Esophagus muscularis mucosa (tissue), 4 donors: ENCODE results near the gene TRIM67. TPM values are rescaled to one million over a fixed set of nuclear protein-coding genes. Genes with fewer than 3 reads are reported as not detected.

ENCODE experiments used
- DNase-seq: peaks from one replicate; pipeline ENCODE4 v3.0.0-alpha.2; 2017; ENCODE audit errors: extremely low spot score
- H3K27ac ChIP-seq, 4 donors: fragments of 200-600 bp; sonication (generic); replicated peaks in 1 of 4; 1 replicate in 3 of 4; 2 replicates in 1 of 4; pipeline ENCODE4 v1.5.1; 2016 to 2019; ENCODE audit warnings: mild to moderate bottlenecking in 1 of 4
- H3K27me3 ChIP-seq, 4 donors: fragments of 200-600 bp; sonication (generic); one replicate each; pipeline versions ENCODE4 v1.5.1 to v1.6.0; 2016 to 2019
- H3K36me3 ChIP-seq, 4 donors: fragments of 200-600 bp; sonication (generic); one replicate each; pipeline ENCODE4 v1.5.1; 2016 to 2019
- H3K4me1 ChIP-seq, 4 donors: fragments of 200-600 bp; sonication (generic); one replicate each; pipeline ENCODE4 v1.5.1; 2016 to 2019
- H3K4me3 ChIP-seq, 4 donors: fragments of 200-600 bp; sonication (generic); 1 replicate in 2 of 4; 2 replicates in 2 of 4; pipeline ENCODE4 v1.5.1; 2016 to 2019; ENCODE audit warnings: mild to moderate bottlenecking in 4 of 4, moderate library complexity in 1 of 4
- H3K9me3 ChIP-seq, 4 donors: fragments of 200-600 bp; sonication (generic); 1 replicate in 3 of 4; 2 replicates in 1 of 4; pipeline ENCODE4 v1.5.1; 2016 to 2019
- EP300 ChIP-seq: sonication (generic); formaldehyde crosslinking; IDR thresholded peaks from one replicate; pipeline ENCODE4 v1.6.1; 2017; ENCODE audit warnings: antibody characterized with exemption
- POLR2A ChIP-seq: fragments of 450-650 bp; IDR thresholded peaks from one replicate; pipeline ENCODE4 v1.6.1; 2017; ENCODE audit warnings: antibody characterized with exemption, moderate library complexity, mild to moderate bottlenecking, low read depth
- POLR2AphosphoS5 ChIP-seq, 2 donors: sonication (generic); formaldehyde crosslinking; IDR thresholded peaks; one replicate each; pipeline ENCODE4 v1.6.1; 2017; ENCODE audit warnings: antibody characterized with exemption in 2 of 2
- WGBS: methylation state at CpG from one replicate; pipeline ENCODE4 v1.1.5; 2018; 5-methylcytosine and 5-hydroxymethylcytosine counted together
- intact Hi-C: fragments of 100-400 bp; cut with DNase I; formaldehyde crosslinking; loops from one replicate; pipeline ENCODE4 v1.15.1; 2023
- total RNA-seq, 4 donors: library from RNA; depleted of rRNA; stranded (reverse); fragments of >200 nt; gene quantifications; one replicate each; pipeline versions ENCODE4 v1.1.0 to v1.2.1, GENCODE V29; 2016
- TF ChIP-seq, protein P1 (sequence below), 3 experiments: fragments of 200-600 bp in 2 of 3; fragments of 450-650 bp in 1 of 3; sonication (generic) in 2 of 3; IDR thresholded peaks; one replicate each; pipeline ENCODE4 v1.5.1; 2017 to 2019; ENCODE audit warnings: antibody characterized with exemption in 3 of 3, mild to moderate bottlenecking in 2 of 3, moderate library complexity in 1 of 3

TRIM67 gene
- total RNA-seq, 4 donors from 2014 or later = under 0.01 to 0.42 (median 0.13) TPM; not detected in 1

- H3K27ac ChIP-seq = no peak overlapping the region
- intact Hi-C loops = no loop called here
- peaks cover 0 to 6% (median 0%) of the 10 kb centered on the region in 4 donors for H3K9me3 ChIP-seq
- WGBS = 96% methylated on average over 9 of the region's 10 CpGs
- no peaks in the 10 kb centered on the region for H3K36me3 ChIP-seq
- TF ChIP-seq, protein P1, sequence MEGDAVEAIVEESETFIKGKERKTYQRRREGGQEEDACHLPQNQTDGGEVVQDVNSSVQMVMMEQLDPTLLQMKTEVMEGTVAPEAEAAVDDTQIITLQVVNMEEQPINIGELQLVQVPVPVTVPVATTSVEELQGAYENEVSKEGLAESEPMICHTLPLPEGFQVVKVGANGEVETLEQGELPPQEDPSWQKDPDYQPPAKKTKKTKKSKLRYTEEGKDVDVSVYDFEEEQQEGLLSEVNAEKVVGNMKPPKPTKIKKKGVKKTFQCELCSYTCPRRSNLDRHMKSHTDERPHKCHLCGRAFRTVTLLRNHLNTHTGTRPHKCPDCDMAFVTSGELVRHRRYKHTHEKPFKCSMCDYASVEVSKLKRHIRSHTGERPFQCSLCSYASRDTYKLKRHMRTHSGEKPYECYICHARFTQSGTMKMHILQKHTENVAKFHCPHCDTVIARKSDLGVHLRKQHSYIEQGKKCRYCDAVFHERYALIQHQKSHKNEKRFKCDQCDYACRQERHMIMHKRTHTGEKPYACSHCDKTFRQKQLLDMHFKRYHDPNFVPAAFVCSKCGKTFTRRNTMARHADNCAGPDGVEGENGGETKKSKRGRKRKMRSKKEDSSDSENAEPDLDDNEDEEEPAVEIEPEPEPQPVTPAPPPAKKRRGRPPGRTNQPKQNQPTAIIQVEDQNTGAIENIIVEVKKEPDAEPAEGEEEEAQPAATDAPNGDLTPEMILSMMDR (IDR thresholded peaks at IDR 0.05) = no peak
- no peak for TF ChIP-seq POLR2AphosphoS5 (IDR thresholded peaks at IDR 0.05)
- TF ChIP-seq EP300 = no peak
- no peak for TF ChIP-seq POLR2A
- H3K27me3 ChIP-seq = peaks cover 0 to 82% (median 0%) of the 10 kb centered on the region in 4 donors
- no peak overlapping the region for H3K4me3 ChIP-seq
- no peak for DNase-seq
- peaks cover 0 to 6% (median 3%) of the 10 kb centered on the region in 4 donors for H3K4me1 ChIP-seq
Observed at GRCh38 chr1:231190456-231190855, 28.6 kb downstream of the TRIM67 start.

GRCh38 chr1:231192620-231193163 lies 30.8 kb downstream of the TRIM67 start:
- no peak overlapping the region for H3K4me3 ChIP-seq
- WGBS = 37% methylated on average over 12 of the region's 12 CpGs
- intact Hi-C loops = no loop called here

GRCh38 chr1:231193710-231194340 lies 32.0 kb downstream of the TRIM67 start:
- DNase-seq = no peak
- peaks cover 0 to 6% (median 3%) of the 10 kb centered on the region in 4 donors for H3K4me1 ChIP-seq

More at GRCh38 chr1:231192620-231193163, 30.8 kb downstream of the TRIM67 start:
- DNase-seq = no peak
- H3K36me3 ChIP-seq = no peaks in the 10 kb centered on the region
- H3K27me3 ChIP-seq = peaks cover 0 to 82% (median 0%) of the 10 kb centered on the region in 4 donors
- H3K9me3 ChIP-seq = peaks cover 0 to 6% (median 0%) of the 10 kb centered on the region in 4 donors
- peaks cover 0 to 6% (median 3%) of the 10 kb centered on the region in 4 donors for H3K4me1 ChIP-seq
- TF ChIP-seq POLR2AphosphoS5 (IDR thresholded peaks at IDR 0.05) = no peak
- no peak overlapping the region for H3K27ac ChIP-seq

GRCh38 chr1:231194476-231194842 lies 32.6 kb downstream of the TRIM67 start:
- TF ChIP-seq POLR2A (no peak), EP300 (no peak), POLR2AphosphoS5 (IDR thresholded peaks at IDR 0.05) (no peak)
- TF ChIP-seq, protein P1 (IDR thresholded peaks at IDR 0.05) = no peak
- intact Hi-C loops = no loop called here
- 86% methylated on average over 2 of the region's 2 CpGs for WGBS

More at GRCh38 chr1:231193710-231194340, 32.0 kb downstream of the TRIM67 start:
- Histone ChIP-seq H3K9me3 (peaks cover 0 to 6% (median 0%) of the 10 kb centered on the region in 4 donors), H3K27ac (no peak overlapping the region), H3K27me3 (peaks cover 0 to 80% (median 0%) of the 10 kb centered on the region in 4 donors), H3K36me3 (no peaks in the 10 kb centered on the region), H3K4me3 (no peak overlapping the region)
- 75% methylated on average over 10 of the region's 10 CpGs for WGBS
- TF ChIP-seq POLR2AphosphoS5 (IDR thresholded peaks at IDR 0.05) = no peak
- TF ChIP-seq, protein P1 (IDR thresholded peaks at IDR 0.05) = no peak
- no peak for TF ChIP-seq EP300
- TF ChIP-seq POLR2A = no peak
- intact Hi-C loops = no loop called here

GRCh38 chr1:231194843-231195516 lies 33.1 kb downstream of the TRIM67 start:
- no peak overlapping the region for H3K4me3 ChIP-seq
- no peak overlapping the region for H3K27ac ChIP-seq
- H3K27me3 ChIP-seq = peaks cover 0 to 79% (median 0%) of the 10 kb centered on the region in 4 donors
- 71% methylated on average over 7 of the region's 8 CpGs for WGBS
- H3K9me3 ChIP-seq = peaks cover 0 to 3% (median 0%) of the 10 kb centered on the region in 4 donors
- H3K36me3 ChIP-seq = no peaks in the 10 kb centered on the region
- H3K4me1 ChIP-seq = peaks cover 0 to 6% (median 3%) of the 10 kb centered on the region in 4 donors
- DNase-seq = no peak
- no peak for TF ChIP-seq POLR2AphosphoS5 (IDR thresholded peaks at IDR 0.05)
- no peak for TF ChIP-seq EP300
- no peak for TF ChIP-seq POLR2A
- intact Hi-C loops = no loop called here

More at GRCh38 chr1:231194476-231194842, 32.6 kb downstream of the TRIM67 start:
- DNase-seq = no peak
- H3K27me3 ChIP-seq = peaks cover 0 to 79% (median 0%) of the 10 kb centered on the region in 4 donors
- H3K27ac ChIP-seq = no peak overlapping the region
- no peak overlapping the region for H3K4me3 ChIP-seq
- H3K36me3 ChIP-seq = no peaks in the 10 kb centered on the region
- peaks cover 0 to 6% (median 0%) of the 10 kb centered on the region in 4 donors for H3K9me3 ChIP-seq
- H3K4me1 ChIP-seq = peaks cover 0 to 6% (median 3%) of the 10 kb centered on the region in 4 donors
